ENCODE results near the gene SCD.

SCD gene

GRCh38 chr10:100401631-100402328 is 54.7 kb downstream of the SCD start:
- DNase-seq, result no peak

DNA sequence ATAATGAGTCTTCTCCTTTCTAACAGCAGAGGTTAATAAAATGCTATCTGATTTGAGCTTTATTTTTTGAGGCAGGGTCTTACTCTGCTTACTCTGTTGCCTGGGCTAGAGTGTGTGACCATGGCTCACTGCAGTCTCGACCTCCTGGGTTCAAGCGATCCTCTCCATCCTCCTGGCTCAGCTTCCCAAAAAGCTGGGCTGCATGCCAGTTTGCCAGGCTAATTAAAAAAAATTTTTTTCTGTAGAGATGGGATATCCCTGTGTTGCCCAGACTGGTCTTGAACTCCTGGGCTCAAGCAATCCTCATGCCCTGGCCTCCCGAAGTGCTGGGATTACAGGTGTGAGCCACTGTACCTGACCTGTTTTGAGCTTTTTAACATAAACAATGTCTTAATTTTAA is 56.7 kb downstream of the SCD start:
- no peak for DNase-seq

DNA sequence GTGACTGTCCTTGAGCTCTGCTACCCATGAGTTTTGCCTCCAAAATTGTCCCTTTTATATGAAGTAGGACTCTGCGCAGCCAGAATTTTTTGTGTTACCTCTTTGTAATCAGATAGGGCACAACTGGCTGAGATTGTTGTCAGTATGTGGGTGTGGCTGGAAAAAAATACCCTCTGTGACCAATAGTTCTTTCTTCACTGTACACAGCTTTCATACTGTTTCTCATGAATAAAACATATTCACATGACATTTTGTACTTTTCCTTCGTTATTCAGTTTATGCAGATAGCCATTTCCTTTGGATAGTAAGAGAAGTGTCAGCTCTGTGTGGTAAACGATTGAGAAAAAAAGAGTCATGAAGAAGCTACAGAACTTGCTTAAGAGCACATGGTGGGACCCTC is 66.1 kb downstream of the SCD start:
- DNase-seq, result no peak

All from cerebellar nuclear complex (tissue), 1 donor.